GM12878 (cell line): ENCODE measurements around the gene DENND2C. TPM values are rescaled to one million over a fixed set of nuclear protein-coding genes. Genes with fewer than 3 reads are reported as not detected.

ENCODE experiments used
- ATAC-seq: fragments of 200-7000 bp; cut with Tn5 transposase; 3 replicates; pipeline ENCODE4 v1.9.1; 2020; ENCODE audit warnings: mild to moderate bottlenecking, moderate library complexity
- BruUV-seq: library from RNA; stranded (reverse); fragments of 400-500 nt; replicated peaks from 2 replicates; lab custom pipeline; 2021; lab: Mats Ljungman, UMichigan
- CTCF ChIA-PET: fragments of 300-600 bp; sonication (Branson Sonifier 250); formaldehyde crosslinking; extraction: SDS; loops from one replicate; lab custom pipeline; 2021; ENCODE audit warnings: inconsistent platforms; lab: Yijun Ruan, JAX
- POLR2A ChIA-PET: fragments of 350-600 bp; formaldehyde crosslinking; extraction: SDS; loops from one replicate; lab custom pipeline; 2021; ENCODE audit warnings: inconsistent platforms; lab: Charles Lee
- RAD21 ChIA-PET: fragments of 300-600 bp; sonication (Branson Sonifier 250); formaldehyde crosslinking; loops from one replicate; lab custom pipeline; 2023; ENCODE audit warnings: antibody characterized with exemption; ENCODE audit not compliant: unreplicated experiment; lab: Charles Lee
- SMC1A ChIA-PET: fragments of 300-600 bp; sonication (Branson Sonifier 250); formaldehyde crosslinking; loops from one replicate; lab custom pipeline; 2023; ENCODE audit not compliant: unreplicated experiment, uncharacterized antibody; lab: Charles Lee
- DNase-seq: peaks from one replicate; pipeline ENCODE4 v3.0.0-alpha.2; 2011; ENCODE audit warnings: low read depth, low spot score
- FAIRE-seq: peaks from 3 replicates; lab custom pipeline; 2011; peaks lifted over from hg19 to GRCh38; lab: Jason Lieb, UNC
- H2AFZ ChIP-seq: 2 replicates; pipeline ENCODE4 v1.6.0; 2011; ENCODE audit warnings: low read depth, low read length, control low read depth; ENCODE audit not compliant: control insufficient read depth
- H3K27ac ChIP-seq: 2 replicates; pipeline ENCODE4 v1.5.1; 2011; ENCODE audit warnings: control low read depth; ENCODE audit not compliant: control insufficient read depth, insufficient read depth
- H3K27me3 ChIP-seq, 2 experiments: replicated peaks in 1 of 2; 2 replicates each; pipeline versions ENCODE4 v1.6.0 to v1.6.1; 2011; ENCODE audit warnings: low read length in 1 of 2; ENCODE audit not compliant: control insufficient read depth in 2 of 2, insufficient read depth in 2 of 2
- H3K36me3 ChIP-seq, 2 experiments: 2 replicates each; pipeline ENCODE4 v1.5.1; 2011; ENCODE audit warnings: low read length in 1 of 2; ENCODE audit not compliant: control insufficient read depth in 2 of 2, insufficient read depth in 2 of 2
- H3K4me1 ChIP-seq: 2 replicates; pipeline ENCODE4 v1.6.1; 2011; ENCODE audit warnings: mild to moderate bottlenecking, low read length, moderate library complexity, mixed read lengths; ENCODE audit not compliant: control insufficient read depth, insufficient read depth
- H3K4me2 ChIP-seq: 2 replicates; pipeline ENCODE4 v1.6.0; 2011; ENCODE audit warnings: control low read depth; ENCODE audit not compliant: control insufficient read depth, insufficient read depth
- H3K4me3 ChIP-seq: fragments of 200-600 bp; sonication (generic); 2 replicates; pipeline ENCODE4 v1.5.1; 2016
- H3K79me2 ChIP-seq: 2 replicates; pipeline ENCODE4 v1.6.0; 2011; ENCODE audit warnings: low read length; ENCODE audit not compliant: control insufficient read depth, insufficient read depth
- H3K9ac ChIP-seq: 2 replicates; pipeline ENCODE4 v1.8.0; 2011; ENCODE audit warnings: low read length, control low read depth, mixed read lengths; ENCODE audit not compliant: control insufficient read depth, insufficient read depth
- H3K9me3 ChIP-seq: replicated peaks from 3 replicates; pipeline ENCODE4 v1.5.1; 2011; ENCODE audit warnings: mild to moderate bottlenecking, low read length; ENCODE audit not compliant: control insufficient read depth, insufficient read depth
- H4K20me1 ChIP-seq: 2 replicates; pipeline ENCODE4 v1.6.0; 2011; ENCODE audit not compliant: control insufficient read depth, insufficient read depth
- HDAC2 ChIP-seq: fragments of 200-600 bp; sonication (generic); IDR thresholded peaks from 2 replicates; pipeline ENCODE4 v1.6.1; 2017
- MEF2B ChIP-seq: fragments of 450-650 bp; IDR thresholded peaks from 2 replicates; pipeline ENCODE4 v1.6.1; 2018; ENCODE audit warnings: mild to moderate bottlenecking, moderate library complexity; ENCODE audit not compliant: partially characterized antibody, poor library complexity, severe bottlenecking
- POLR2AphosphoS5 ChIP-seq: IDR thresholded peaks from 2 replicates; pipeline ENCODE4 v1.6.1; 2011; ENCODE audit warnings: mild to moderate bottlenecking, low read length, inconsistent platforms
- SIX5 ChIP-seq: IDR thresholded peaks from 2 replicates; pipeline ENCODE4 v1.6.1; 2011; ENCODE audit warnings: mild to moderate bottlenecking, low read depth, low read length, moderate library complexity; ENCODE audit not compliant: severe bottlenecking
- TBL1XR1 ChIP-seq: IDR thresholded peaks from 2 replicates; pipeline ENCODE4 v1.6.1; 2012; ENCODE audit warnings: low read depth, low read length, improper control_type of control experiment
- ZNF207 ChIP-seq: fragments of 450-650 bp; IDR thresholded peaks from 2 replicates; pipeline ENCODE4 v1.6.1; 2014; ENCODE audit warnings: antibody characterized with exemption, mild to moderate bottlenecking, borderline replicate concordance
- ZSCAN29 ChIP-seq: fragments of 450-650 bp; IDR thresholded peaks from 2 replicates; pipeline ENCODE4 v1.6.1; 2017; ENCODE audit warnings: mild to moderate bottlenecking, moderate library complexity
- ZZZ3 ChIP-seq: IDR thresholded peaks from 2 replicates; pipeline ENCODE4 v1.6.1; 2011; ENCODE audit warnings: low read depth; ENCODE audit not compliant: control insufficient read depth, insufficient read length
- WGBS: methylation state at CpG from one replicate; pipeline ENCODE4 v1.1.6; 2016; ENCODE audit warnings: low lambda C conversion rate; ENCODE audit not compliant: insufficient replicate concordance, insufficient coverage; ENCODE audit errors: missing lambda C conversion rate; 5-methylcytosine and 5-hydroxymethylcytosine counted together
- in situ Hi-C: fragments of 300-500 bp; cut with MboI; formaldehyde crosslinking; loops from 9 replicates; pipeline ENCODE4 v1.14.3; 2018; ENCODE audit warnings: mixed read lengths
- intact Hi-C: fragments of 100-400 bp; cut with micrococcal nuclease; formaldehyde crosslinking; loops from one replicate; pipeline ENCODE4 v1.14.2; 2022; ENCODE audit not compliant: unreplicated experiment
- polyA plus RNA-seq, 11 experiments: library from polyadenylated mRNA; depleted of rRNA in 4 of 11; unstranded in 6 of 11; stranded (reverse) in 5 of 11; fragments of >200 nt; fragmentation: Nextera tagmentation in 4 of 11; fragmentation: Illumina TruSeq in 1 of 11; extraction: Ambion mirVana in 4 of 11; extraction: Trizol in 1 of 11; gene quantifications; 1 replicate in 1 of 11; 2 replicates in 10 of 11; pipeline versions ENCODE4 v1.2.1 to v1.2.3, GENCODE V29; 2011 to 2016; ENCODE audit warnings: inconsistent platforms in 2 of 11, missing spikeins in 2 of 11, low read depth in 1 of 11
- total RNA-seq, 4 experiments: library from RNA; depleted of rRNA in 3 of 4; stranded (reverse); fragments of >200 nt in 3 of 4; fragmentation: Illumina TruSeq in 1 of 4; extraction: Trizol in 1 of 4; gene quantifications; 2 replicates each; pipeline versions ENCODE4 v1.2.1 to v1.2.3, GENCODE V29; 2013 to 2021
- TF ChIP-seq, protein P1 (sequence below): fragments of 450-650 bp; formaldehyde crosslinking; IDR thresholded peaks from 2 replicates; pipeline ENCODE4 v1.5.0; 2022; ENCODE audit warnings: mild to moderate bottlenecking, missing genetic modification characterization
- TF ChIP-seq, protein P2 (sequence below), 3 experiments: IDR thresholded peaks in 2 of 3; conservative IDR thresholded peaks in 1 of 3; 2 replicates each; pipeline ENCODE4 v1.5.1; 2011; ENCODE audit warnings: low read depth in 3 of 3, low read length in 3 of 3, mild to moderate bottlenecking in 3 of 3, control low read depth in 2 of 3, moderate library complexity in 2 of 3, inconsistent platforms in 1 of 3, mixed read lengths in 1 of 3; ENCODE audit not compliant: control insufficient read depth in 2 of 3, insufficient read depth in 1 of 3; ENCODE audit errors: extremely low read depth in 1 of 3
- TF ChIP-seq, protein P3 (sequence below): IDR thresholded peaks from 2 replicates; pipeline ENCODE4 v1.6.1; 2011; ENCODE audit warnings: low read depth, mild to moderate bottlenecking, low read length, moderate library complexity, borderline replicate concordance; ENCODE audit errors: extremely low read depth
- TF ChIP-seq, protein P4 (sequence below): fragments of 450-650 bp; IDR thresholded peaks from 2 replicates; pipeline ENCODE4 v1.6.1; 2016; ENCODE audit warnings: mild to moderate bottlenecking

DENND2C gene
- total and polyA plus RNA-seq, 10 of the 15 experiments (the other 5 are each of a cell fraction or from before 2014, with no cell fraction given) = 0.01 to 0.10 (median 0.06) TPM; not detected in 3

DNA sequence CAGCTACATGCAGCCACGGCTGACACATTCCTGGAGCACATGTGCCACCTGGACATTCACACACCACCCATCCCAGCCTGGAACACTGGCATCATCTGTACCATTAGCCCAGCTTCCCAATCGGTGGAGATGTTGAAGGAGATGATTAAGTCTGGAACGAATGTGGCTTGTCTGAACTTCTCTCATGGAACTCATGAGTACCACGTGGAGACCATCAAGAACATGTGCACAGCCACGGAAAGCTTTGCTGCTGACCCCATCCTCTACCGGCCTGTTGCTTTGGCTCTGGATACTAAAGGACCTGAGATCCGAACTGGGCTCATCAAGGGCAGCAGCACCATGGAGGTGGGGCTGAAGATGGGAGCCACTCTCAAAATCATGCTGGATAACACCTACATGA is 133.8 kb downstream of the DENND2C start:
- no peaks in the 10 kb centered on the region for H3K36me3 ChIP-seq
- no peak overlapping the region for H3K9ac ChIP-seq
- ATAC-seq (no peak), FAIRE-seq (no peak), DNase-seq (no peak)
- no peaks in the 10 kb centered on the region for H3K9me3 ChIP-seq
- ChIA-PET POLR2A (no interaction called here), CTCF (no interaction called here), SMC1A (no interaction called here), RAD21 (no interaction called here)
- no peak overlapping the region for H3K4me3 ChIP-seq
- no peaks in the 10 kb centered on the region for H3K79me2 ChIP-seq
- H4K20me1 ChIP-seq = no peaks in the 10 kb centered on the region
- H3K4me1 ChIP-seq = no peaks in the 10 kb centered on the region
- no peak overlapping the region for H2AFZ ChIP-seq
- WGBS = 24% methylated on average over 7 of the region's 7 CpGs
- no peak overlapping the region for H3K27ac ChIP-seq
- in situ Hi-C loops (no loop called here), intact Hi-C loops (no loop called here)
- no TSS peak for BruUV-seq
- H3K4me2 ChIP-seq = no peak overlapping the region
- no peaks in the 10 kb centered on the region for H3K27me3 ChIP-seq
- TF ChIP-seq ZSCAN29 (no peak), POLR2AphosphoS5 (no peak), ZNF207 (no peak), SIX5 (no peak), MEF2B (no peak), ZZZ3 (no peak), HDAC2 (no peak), TBL1XR1 (no peak)
- TF ChIP-seq, protein P1, sequence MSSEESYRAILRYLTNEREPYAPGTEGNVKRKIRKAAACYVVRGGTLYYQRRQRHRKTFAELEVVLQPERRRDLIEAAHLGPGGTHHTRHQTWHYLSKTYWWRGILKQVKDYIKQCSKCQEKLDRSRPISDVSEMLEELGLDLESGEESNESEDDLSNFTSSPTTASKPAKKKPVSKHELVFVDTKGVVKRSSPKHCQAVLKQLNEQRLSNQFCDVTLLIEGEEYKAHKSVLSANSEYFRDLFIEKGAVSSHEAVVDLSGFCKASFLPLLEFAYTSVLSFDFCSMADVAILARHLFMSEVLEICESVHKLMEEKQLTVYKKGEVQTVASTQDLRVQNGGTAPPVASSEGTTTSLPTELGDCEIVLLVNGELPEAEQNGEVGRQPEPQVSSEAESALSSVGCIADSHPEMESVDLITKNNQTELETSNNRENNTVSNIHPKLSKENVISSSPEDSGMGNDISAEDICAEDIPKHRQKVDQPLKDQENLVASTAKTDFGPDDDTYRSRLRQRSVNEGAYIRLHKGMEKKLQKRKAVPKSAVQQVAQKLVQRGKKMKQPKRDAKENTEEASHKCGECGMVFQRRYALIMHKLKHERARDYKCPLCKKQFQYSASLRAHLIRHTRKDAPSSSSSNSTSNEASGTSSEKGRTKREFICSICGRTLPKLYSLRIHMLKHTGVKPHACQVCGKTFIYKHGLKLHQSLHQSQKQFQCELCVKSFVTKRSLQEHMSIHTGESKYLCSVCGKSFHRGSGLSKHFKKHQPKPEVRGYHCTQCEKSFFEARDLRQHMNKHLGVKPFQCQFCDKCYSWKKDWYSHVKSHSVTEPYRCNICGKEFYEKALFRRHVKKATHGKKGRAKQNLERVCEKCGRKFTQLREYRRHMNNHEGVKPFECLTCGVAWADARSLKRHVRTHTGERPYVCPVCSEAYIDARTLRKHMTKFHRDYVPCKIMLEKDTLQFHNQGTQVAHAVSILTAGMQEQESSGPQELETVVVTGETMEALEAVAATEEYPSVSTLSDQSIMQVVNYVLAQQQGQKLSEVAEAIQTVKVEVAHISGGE (CRISPR knock-in tag) = no peak
- TF ChIP-seq, protein P2, sequence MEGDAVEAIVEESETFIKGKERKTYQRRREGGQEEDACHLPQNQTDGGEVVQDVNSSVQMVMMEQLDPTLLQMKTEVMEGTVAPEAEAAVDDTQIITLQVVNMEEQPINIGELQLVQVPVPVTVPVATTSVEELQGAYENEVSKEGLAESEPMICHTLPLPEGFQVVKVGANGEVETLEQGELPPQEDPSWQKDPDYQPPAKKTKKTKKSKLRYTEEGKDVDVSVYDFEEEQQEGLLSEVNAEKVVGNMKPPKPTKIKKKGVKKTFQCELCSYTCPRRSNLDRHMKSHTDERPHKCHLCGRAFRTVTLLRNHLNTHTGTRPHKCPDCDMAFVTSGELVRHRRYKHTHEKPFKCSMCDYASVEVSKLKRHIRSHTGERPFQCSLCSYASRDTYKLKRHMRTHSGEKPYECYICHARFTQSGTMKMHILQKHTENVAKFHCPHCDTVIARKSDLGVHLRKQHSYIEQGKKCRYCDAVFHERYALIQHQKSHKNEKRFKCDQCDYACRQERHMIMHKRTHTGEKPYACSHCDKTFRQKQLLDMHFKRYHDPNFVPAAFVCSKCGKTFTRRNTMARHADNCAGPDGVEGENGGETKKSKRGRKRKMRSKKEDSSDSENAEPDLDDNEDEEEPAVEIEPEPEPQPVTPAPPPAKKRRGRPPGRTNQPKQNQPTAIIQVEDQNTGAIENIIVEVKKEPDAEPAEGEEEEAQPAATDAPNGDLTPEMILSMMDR (IDR thresholded peaks at IDR 0.05 in 2 of 3, conservative IDR thresholded peaks at IDR 0.05 in 1 of 3; ENCODE audit: control insufficient read depth in 2 of 3, extremely low read depth in 1 of 3, insufficient read depth in 1 of 3, low read depth in 3 of 3, low read length in 3 of 3) = no peak
- TF ChIP-seq, protein P3, sequence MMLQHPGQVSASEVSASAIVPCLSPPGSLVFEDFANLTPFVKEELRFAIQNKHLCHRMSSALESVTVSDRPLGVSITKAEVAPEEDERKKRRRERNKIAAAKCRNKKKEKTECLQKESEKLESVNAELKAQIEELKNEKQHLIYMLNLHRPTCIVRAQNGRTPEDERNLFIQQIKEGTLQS = no peak
- TF ChIP-seq, protein P4, sequence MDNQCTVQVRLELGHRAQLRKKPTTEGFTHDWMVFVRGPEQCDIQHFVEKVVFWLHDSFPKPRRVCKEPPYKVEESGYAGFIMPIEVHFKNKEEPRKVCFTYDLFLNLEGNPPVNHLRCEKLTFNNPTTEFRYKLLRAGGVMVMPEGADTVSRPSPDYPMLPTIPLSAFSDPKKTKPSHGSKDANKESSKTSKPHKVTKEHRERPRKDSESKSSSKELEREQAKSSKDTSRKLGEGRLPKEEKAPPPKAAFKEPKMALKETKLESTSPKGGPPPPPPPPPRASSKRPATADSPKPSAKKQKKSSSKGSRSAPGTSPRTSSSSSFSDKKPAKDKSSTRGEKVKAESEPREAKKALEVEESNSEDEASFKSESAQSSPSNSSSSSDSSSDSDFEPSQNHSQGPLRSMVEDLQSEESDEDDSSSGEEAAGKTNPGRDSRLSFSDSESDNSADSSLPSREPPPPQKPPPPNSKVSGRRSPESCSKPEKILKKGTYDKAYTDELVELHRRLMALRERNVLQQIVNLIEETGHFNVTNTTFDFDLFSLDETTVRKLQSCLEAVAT = no peak
